Keratinocyte (primary cell): ENCODE measurements around the gene RASAL3. TPM values are rescaled to one million over a fixed set of nuclear protein-coding genes. Genes with fewer than 3 reads are reported as not detected.
"Not testable (repeated sequence)": the region's sequence is repeated elsewhere in the genome, so short reads cannot be mapped to it uniquely, and the experiment has no call there.

ENCODE experiments used
- DNase-seq: peaks from one replicate; pipeline ENCODE4 v3.0.0-alpha.2; 2011; ENCODE audit warnings: low read depth, missing footprints, low spot score
- FAIRE-seq: peaks from 2 replicates; lab custom pipeline; 2011; peaks lifted over from hg19 to GRCh38; lab: Jason Lieb, UNC
- H2AFZ ChIP-seq: 2 replicates; pipeline ENCODE4 v1.6.0; 2012; ENCODE audit warnings: low read length, control low read depth, inconsistent platforms; ENCODE audit not compliant: control insufficient read depth
- H3K27ac ChIP-seq: 2 replicates; pipeline ENCODE4 v1.5.1; 2011; ENCODE audit warnings: low read length; ENCODE audit not compliant: control insufficient read depth, insufficient read depth
- H3K27me3 ChIP-seq: 3 replicates; pipeline ENCODE4 v1.6.0; 2011; ENCODE audit warnings: low read length; ENCODE audit not compliant: control insufficient read depth, insufficient read depth; ENCODE audit errors: extremely low read depth
- H3K36me3 ChIP-seq, 2 experiments: 2 replicates in 1 of 2; 3 replicates in 1 of 2; pipeline ENCODE4 v1.5.1; 2011; ENCODE audit warnings: low read length in 2 of 2, mild to moderate bottlenecking in 1 of 2; ENCODE audit not compliant: control insufficient read depth in 2 of 2, insufficient read depth in 2 of 2; ENCODE audit errors: extremely low read depth in 1 of 2
- H3K4me1 ChIP-seq: 3 replicates; pipeline ENCODE4 v1.5.1; 2011; ENCODE audit warnings: low read length; ENCODE audit not compliant: control insufficient read depth, insufficient read depth; ENCODE audit errors: extremely low read depth
- H3K4me2 ChIP-seq: 3 replicates; pipeline ENCODE4 v1.6.0; 2011; ENCODE audit warnings: low read depth, low read length; ENCODE audit not compliant: control insufficient read depth, insufficient read depth; ENCODE audit errors: extremely low read depth
- H3K4me3 ChIP-seq, 3 experiments: fragments of 200-600 bp in 1 of 3; sonication (generic) in 1 of 3; 2 replicates in 2 of 3; 3 replicates in 1 of 3; pipeline ENCODE4 v1.5.1; 2011 to 2016; ENCODE audit warnings: low read length in 3 of 3, mild to moderate bottlenecking in 3 of 3, control low read depth in 2 of 3, inconsistent platforms in 1 of 3, low read depth in 1 of 3, mixed read lengths in 1 of 3, mixed run types in 1 of 3, moderate library complexity in 1 of 3; ENCODE audit not compliant: control insufficient read depth in 2 of 3, insufficient read depth in 2 of 3; ENCODE audit errors: extremely low read depth in 1 of 3
- H3K79me2 ChIP-seq: 2 replicates; pipeline ENCODE4 v1.6.0; 2012; ENCODE audit warnings: low read length; ENCODE audit not compliant: control insufficient read depth, insufficient read depth
- H3K9ac ChIP-seq: 3 replicates; pipeline ENCODE4 v1.6.0; 2011; ENCODE audit warnings: low read length; ENCODE audit not compliant: control insufficient read depth, insufficient read depth; ENCODE audit errors: extremely low read depth
- H3K9me1 ChIP-seq: 3 replicates; pipeline ENCODE4 v1.6.0; 2011; ENCODE audit warnings: low read length; ENCODE audit not compliant: control insufficient read depth, insufficient read depth; ENCODE audit errors: extremely low read depth
- H3K9me3 ChIP-seq: 2 replicates; pipeline ENCODE4 v1.5.1; 2012; ENCODE audit warnings: low read depth, low read length; ENCODE audit not compliant: control insufficient read depth
- H4K20me1 ChIP-seq: 3 replicates; pipeline ENCODE4 v1.6.0; 2011; ENCODE audit warnings: low read length; ENCODE audit not compliant: control insufficient read depth, insufficient read depth; ENCODE audit errors: extremely low read depth
- CTCF ChIP-seq, 3 experiments: IDR thresholded peaks in 1 of 3; conservative IDR thresholded peaks in 1 of 3; optimal IDR thresholded peaks in 1 of 3; 2 replicates in 2 of 3; 3 replicates in 1 of 3; pipeline versions ENCODE3 to v1.5.1; 2011; ENCODE audit warnings: low read length in 3 of 3, mild to moderate bottlenecking in 3 of 3, moderate library complexity in 2 of 3, control low read depth in 1 of 3, inconsistent platforms in 1 of 3; ENCODE audit not compliant: insufficient read depth in 2 of 3; ENCODE audit errors: extremely low read depth in 1 of 3
- EZH2 ChIP-seq: IDR thresholded peaks from one replicate; pipeline ENCODE4 v1.6.1; 2012; ENCODE audit warnings: inconsistent platforms, mild to moderate bottlenecking, low read length, moderate library complexity
- dilution Hi-C: fragments of 300-500 bp; cut with MboI; formaldehyde crosslinking; loops from one replicate; pipeline ENCODE4 v1.7.0; 2020; ENCODE audit warnings: low sequenced_read_pairs; ENCODE audit not compliant: extremely low pct_ligation_motif_present
- polyA plus RNA-seq, 5 experiments: library from polyadenylated mRNA; depleted of rRNA in 3 of 5; stranded (reverse) in 3 of 5; stranded (forward) in 1 of 5; unstranded in 1 of 5; fragments of >200 nt; gene quantifications; 1 replicate in 1 of 5; 2 replicates in 3 of 5; 3 replicates in 1 of 5; pipeline versions ENCODE4 v1.2.1 to v1.2.3, GENCODE V29; 2011 to 2012; ENCODE audit warnings: missing spikeins in 2 of 5, low read depth in 1 of 5, low replicate concordance in 1 of 5

Gene RASAL3
- polyA plus RNA-seq, 1 donor (not counting 4 experiments of a cell fraction or from before 2014, with no cell fraction given): not detected

DNA sequence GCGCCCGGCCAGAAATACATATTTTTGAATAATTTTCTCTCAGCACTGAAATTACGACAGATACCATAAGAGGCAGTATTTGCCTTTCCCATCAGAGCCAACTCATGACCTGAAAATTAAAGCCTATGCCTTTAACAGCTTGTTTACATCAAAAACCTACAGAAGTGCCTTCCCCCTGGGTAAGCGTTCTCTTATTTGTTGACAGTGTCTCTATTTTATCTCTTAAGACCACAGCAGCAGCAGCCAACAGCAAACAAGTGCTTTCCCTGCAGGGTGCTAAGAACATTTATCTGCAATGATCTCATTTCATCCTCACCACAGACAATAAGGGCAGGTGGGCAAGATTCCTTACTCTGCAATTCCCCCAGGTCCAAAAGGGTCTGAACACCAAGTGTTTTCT lies 51.5 kb downstream of the RASAL3 start:
- no peak overlapping the region for H3K27ac ChIP-seq
- peaks cover 16% of the 10 kb centered on the region for H4K20me1 ChIP-seq
- no peaks in the 10 kb centered on the region for H3K9me3 ChIP-seq
- peaks cover 9 to 12% of the 10 kb centered on the region in 2 experiments for H3K36me3 ChIP-seq
- H3K9me1 ChIP-seq: no peaks in the 10 kb centered on the region
- FAIRE-seq (no peak), DNase-seq (no peak)
- peaks cover 6% of the 10 kb centered on the region for H3K4me1 ChIP-seq
- dilution Hi-C loops: no loop called here
- no peak overlapping the region for H2AFZ ChIP-seq
- H3K4me2 ChIP-seq: no peak overlapping the region
- no peak for TF ChIP-seq CTCF (optimal IDR thresholded peaks at IDR 0.05 in 1 of 3, IDR thresholded peaks at IDR 0.05 in 1 of 3, conservative IDR thresholded peaks at IDR 0.05 in 1 of 3; ENCODE audit: extremely low read depth in 1 of 3, insufficient read depth in 2 of 3, low read length in 3 of 3)
- no peaks in the 10 kb centered on the region for H3K27me3 ChIP-seq
- no peak overlapping the region for H3K9ac ChIP-seq
- H3K4me3 ChIP-seq: no peak overlapping the region
- H3K79me2 ChIP-seq: peaks cover 96% of the 10 kb centered on the region

DNA sequence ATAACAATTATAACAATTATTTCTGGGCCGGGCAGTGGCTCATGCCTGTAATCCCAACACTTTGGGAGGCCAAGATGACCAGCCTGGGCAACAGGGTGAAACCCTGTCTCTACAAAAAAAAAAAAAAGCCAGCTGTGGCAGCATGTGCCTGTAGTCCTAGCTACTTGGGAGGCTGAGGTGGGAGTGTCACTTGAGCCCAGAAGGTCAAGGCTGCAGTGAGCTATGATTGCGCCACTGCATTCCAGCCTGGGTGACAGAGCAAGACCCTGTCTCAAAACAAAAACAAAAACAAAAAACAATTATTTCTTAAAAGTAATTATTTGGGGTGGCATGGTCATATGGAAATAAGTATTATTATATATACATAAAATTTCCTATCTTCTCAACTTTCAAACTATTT lies 53.0 kb downstream of the RASAL3 start:
- peaks cover 96% of the 10 kb centered on the region for H3K79me2 ChIP-seq
- H3K4me2 ChIP-seq, FAIRE-seq, H3K4me3 ChIP-seq, H3K9ac ChIP-seq, H3K4me1 ChIP-seq, H3K9me3 ChIP-seq, DNase-seq, H3K9me1 ChIP-seq, dilution Hi-C loops, H3K27me3 ChIP-seq, H2AFZ ChIP-seq, H3K27ac ChIP-seq: not testable (repeated sequence)
- H4K20me1 ChIP-seq: peaks cover 10% of the 10 kb centered on the region
- H3K36me3 ChIP-seq: peaks cover 9 to 12% of the 10 kb centered on the region in 2 experiments

DNA sequence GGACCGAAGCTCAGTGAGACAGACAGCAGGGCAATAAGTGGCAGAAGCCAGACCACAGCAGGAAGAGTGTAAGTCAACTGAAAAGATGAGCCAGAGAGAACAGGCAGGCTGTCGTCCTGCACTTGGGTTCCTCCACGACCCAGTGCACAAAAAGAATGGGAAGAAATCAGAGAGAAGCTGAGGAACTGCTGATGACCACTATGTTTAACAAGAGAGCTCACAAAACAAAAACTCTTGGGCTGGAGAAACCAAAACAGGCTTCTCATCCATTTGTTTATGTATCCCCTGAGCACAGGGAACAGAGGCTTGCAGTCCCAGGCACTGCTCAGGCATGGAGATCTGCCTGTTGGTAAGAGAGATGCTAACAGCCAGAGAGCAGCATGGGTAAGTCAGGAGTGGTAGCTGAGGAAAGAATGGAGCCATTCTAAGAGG lies 59.5 kb downstream of the RASAL3 start:
- no peaks in the 10 kb centered on the region for H3K9me1 ChIP-seq
- dilution Hi-C loops: no loop called here
- peaks cover 7% of the 10 kb centered on the region for H4K20me1 ChIP-seq
- H3K9ac ChIP-seq: no peak overlapping the region
- peaks cover 33 to 36% of the 10 kb centered on the region in 2 experiments for H3K36me3 ChIP-seq
- H3K27me3 ChIP-seq: no peaks in the 10 kb centered on the region
- TF ChIP-seq CTCF (optimal IDR thresholded peaks at IDR 0.05 in 1 of 3, IDR thresholded peaks at IDR 0.05 in 1 of 3, conservative IDR thresholded peaks at IDR 0.05 in 1 of 3; ENCODE audit: extremely low read depth in 1 of 3, insufficient read depth in 2 of 3, low read length in 3 of 3) (no peak), EZH2 (no peak)
- no peak for FAIRE-seq
- no peak for DNase-seq
- H3K27ac ChIP-seq: no peak overlapping the region
- no peaks in the 10 kb centered on the region for H3K9me3 ChIP-seq
- H3K79me2 ChIP-seq: peaks cover 86% of the 10 kb centered on the region
- no peak overlapping the region for H2AFZ ChIP-seq
- H3K4me1 ChIP-seq: peaks cover 7% of the 10 kb centered on the region
- no peak overlapping the region for H3K4me2 ChIP-seq
- H3K4me3 ChIP-seq: no peak overlapping the region
